DMS53 (cell line): Measurements from ENCODE around the gene BBLN.

ENCODE experiments used
- DNase-seq: peaks from one replicate; lab custom pipeline; 2025; lab: John Stamatoyannopoulos, UW

The BBLN gene

DNA sequence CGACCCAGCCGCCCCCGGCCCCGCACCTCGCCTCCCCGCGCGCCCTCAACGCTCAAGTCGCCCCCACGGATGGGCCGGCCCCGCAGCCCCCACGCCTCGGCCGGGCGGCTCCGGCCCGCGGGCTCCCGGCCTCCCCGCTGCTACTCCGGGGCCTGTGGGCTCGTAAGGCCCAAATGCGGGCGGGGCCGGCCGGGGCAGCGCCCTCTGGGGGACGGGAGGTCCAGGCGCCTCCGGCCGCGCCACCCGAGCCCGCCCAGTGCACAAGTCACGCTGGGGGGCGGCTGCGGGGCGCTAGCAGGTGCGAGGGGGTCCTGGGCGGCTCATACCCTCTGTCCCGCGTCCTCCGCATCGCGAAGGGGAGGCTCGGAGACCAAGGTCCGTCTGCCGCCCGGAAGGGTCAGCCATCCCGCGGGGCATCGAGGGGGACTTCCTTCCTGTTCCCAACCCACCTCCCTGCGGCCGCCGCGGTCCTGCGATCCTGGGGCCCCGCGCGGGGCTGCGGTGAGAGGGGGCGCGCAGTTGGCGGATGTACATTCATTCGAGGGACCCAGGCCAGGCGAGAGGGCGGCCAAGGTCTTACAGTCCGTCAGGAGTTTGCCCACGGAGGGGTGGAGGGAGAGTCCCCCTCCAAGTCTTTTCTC is 31.5 kb downstream of the BBLN start, which contains the start of gene CIZ1:
TSS of gene CIZ1 (minus strand) at position 167 of the 641 bp plus-strand sequence. CDS start 715 bp downstream, outside the sequence.
- DNase-seq: peak; percentile 88

DNA sequence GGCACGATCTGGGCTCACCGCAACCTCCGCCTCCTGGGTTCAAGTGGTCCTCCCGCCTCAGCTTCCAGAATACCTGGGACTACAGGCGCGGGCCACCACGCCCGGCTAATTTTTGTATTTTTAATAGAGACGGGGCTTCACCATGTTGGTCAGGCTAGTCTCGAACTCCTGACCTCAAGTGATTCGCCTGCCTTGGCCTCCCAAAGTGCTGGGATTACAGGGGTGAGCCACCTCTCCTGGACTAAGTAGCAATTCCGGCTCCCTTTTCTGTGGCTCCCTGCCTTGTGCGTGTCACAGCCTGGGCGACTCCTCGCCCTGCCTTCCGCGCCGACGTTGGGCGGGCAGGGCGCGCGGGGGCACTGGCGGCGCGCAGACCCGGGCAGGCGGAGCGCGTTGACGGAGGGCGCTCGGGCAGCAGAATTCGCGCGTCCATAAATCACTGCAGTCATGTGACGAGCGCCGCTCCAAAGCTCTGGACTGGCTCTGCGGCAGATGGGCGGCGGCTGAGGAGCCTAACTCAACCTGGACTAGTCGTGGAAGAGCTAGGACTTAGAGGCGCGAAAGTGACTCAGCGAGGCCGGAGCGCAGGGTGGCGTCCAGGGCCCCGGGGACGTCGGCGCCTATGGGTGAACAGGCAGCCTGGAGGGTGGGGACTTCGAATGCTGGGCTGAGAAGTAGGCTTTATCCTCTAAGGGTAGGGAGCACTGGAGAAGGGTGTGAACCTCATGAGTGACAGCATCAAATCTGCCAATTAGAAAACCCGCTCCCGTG is 32.7 kb downstream of the BBLN start:
- no peak for DNase-seq

DNA sequence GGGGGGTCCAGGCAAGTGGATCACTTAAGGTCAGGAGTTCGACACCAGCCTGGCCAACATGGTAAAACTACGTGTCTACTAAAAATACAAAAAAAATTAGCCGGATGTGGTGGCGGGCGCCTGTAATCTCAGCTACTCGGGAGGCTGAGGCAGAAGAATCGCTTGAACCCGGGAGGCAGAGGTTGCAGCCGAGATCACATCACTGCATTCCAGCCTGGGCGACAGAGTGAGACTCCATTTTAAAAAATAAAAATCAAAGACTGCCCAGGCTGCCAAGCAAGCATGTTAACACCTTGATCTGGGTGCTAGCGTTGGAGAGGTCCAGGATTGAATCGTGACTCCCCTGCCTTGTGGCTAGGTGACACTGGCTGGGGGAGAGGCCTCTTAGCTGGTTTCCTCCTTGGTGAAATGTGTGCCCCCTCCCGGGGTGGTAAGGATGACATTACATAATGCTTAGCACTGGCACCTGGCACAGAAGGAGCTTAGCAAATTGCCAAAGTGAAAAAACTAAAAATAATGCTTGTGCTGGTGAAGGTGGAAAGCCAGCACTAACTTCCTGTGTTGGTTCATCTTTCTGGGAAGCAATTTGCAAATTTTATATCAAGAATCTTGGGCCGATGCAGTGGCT is 33.5 kb downstream of the BBLN start:
- no peak for DNase-seq

DNA sequence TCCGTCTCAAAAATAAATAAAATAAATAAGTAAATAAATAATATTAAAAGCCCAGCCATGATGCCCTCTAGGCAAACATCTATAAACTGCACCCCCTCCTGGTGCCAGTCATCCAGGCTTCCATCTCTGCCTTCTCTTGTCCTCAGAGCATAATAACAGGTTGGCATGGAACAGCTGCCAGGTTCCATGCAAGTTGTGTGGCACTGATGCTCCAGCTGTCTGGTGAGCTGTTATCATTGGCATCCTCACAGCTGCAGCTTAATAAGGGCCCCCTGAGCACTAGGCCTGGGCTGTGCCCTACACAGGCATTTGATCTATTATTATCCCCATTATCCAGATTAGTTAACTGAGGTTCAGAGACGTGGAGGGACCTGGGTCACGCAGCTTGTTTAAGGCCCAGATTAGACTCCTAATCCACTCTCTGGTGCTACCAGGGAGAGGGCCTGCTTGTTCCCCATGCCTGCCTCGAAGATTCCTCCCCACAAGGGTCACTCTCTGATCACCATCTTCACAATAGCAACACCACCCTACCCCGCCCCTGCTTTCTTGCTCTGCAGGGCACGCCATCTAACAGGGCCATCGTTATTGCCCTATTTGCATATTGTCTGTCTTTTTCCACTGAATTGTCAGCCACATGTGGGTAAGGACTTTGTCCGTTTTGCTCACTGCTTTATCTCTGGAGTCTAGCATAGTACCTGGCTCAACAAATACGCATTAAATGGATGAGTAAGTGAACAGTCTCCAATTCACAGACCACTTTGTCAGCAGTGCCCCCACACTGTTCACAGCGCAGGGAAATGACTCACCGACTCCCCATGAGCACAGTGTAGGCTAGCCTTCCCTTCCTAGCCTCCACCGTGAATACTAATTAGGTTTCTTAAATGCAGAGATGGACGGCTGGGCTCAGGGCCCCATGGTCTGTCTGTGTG is 41.6 kb downstream of the BBLN start:
- no peak for DNase-seq

DNA sequence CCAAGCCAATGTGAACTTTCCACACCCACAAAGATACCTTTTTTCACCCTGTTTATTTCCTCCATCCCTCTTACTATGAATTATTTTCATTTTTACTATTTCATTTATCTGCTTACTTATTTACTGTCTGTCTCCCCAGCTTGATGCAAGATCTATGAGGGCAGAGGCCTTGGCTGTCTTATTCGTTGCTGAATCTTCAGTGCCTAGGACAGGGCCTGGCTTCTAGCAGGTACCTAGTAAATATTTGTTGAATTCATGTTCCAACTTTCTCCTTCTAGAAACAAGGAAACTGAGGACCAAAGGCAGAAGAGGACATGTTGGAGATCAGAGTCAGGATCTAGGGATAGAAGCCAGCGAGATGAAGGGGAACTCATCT is 42.6 kb downstream of the BBLN start:
- DNase-seq: no peak

DNA sequence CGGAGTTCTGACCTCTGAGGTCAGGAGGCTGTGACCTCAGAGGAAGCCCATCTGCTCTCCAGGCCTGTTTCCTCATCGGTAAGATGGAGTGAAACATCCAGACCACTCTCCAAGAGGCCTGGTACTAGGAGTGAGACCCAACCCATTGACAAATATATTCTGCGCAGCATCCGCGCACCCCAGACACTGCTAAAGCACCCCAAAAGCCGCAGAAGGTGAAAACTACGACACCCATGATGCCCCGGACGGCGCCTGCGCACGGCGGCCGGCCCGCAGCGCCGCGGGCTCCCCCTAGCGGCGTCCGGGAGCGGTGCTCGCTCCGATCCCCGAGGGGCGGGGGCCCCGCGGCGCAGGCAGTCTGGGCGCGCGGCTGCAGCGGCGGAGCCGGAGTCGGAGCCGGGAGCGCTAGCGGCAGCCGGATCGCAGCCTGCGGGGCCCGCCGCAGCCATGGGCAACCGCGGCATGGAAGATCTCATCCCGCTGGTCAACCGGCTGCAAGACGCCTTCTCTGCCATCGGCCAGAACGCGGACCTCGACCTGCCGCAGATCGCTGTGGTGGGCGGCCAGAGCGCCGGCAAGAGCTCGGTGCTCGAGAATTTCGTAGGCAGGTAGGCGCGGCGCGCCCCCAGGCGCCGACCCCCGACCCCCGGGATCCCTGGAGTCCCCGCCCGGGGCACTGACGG is 43.1 kb downstream of the BBLN start, which contains the start of gene DNM1:
TSS of gene DNM1 (plus strand) at position 356 of the 683 bp plus-strand sequence. CDS start at position 448, 92 bp downstream.
- peak; percentile 87 for DNase-seq

DNA sequence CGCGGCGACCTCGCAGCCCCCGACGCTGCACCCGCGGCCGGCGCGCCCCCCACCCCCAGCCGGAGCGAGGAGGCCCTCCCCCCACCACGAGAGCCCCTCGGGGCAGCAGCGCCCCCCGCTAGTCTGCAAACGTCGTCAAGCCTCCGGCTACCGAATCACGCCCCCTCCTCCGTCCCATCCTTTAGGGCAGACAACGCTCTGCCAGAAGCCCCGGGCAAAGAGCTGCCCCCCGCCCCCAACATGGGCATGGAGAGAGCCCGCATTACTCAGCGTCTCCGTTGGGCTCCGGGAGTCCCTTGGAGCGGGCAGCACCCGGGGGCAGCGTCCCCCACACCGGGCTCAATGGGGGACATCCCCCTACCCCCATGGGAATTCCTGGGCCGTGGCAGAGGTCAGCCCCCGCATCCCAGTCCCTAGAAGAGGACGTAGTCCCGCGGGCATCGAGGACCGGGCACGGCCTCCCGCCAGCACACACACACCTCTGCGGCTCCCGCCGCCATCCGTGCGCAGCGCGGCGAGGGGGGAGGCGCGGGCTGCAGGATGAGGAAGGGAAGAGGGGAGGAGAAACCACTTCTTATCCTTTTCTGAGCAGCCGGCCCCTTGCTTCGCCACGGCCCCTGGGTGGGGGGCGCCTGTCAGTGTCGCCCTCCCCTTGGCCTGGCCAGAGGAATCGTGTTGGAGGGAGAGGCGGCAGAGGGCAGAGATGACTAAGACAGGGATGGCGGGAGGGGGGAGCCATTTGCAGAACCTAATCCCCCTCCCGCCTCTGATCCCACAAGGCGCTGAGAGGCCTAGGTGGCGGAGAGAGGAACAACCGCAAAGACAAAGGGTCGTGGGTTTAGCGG is 43.9 kb downstream of the BBLN start:
- DNase-seq: peak; percentile 78

DNA sequence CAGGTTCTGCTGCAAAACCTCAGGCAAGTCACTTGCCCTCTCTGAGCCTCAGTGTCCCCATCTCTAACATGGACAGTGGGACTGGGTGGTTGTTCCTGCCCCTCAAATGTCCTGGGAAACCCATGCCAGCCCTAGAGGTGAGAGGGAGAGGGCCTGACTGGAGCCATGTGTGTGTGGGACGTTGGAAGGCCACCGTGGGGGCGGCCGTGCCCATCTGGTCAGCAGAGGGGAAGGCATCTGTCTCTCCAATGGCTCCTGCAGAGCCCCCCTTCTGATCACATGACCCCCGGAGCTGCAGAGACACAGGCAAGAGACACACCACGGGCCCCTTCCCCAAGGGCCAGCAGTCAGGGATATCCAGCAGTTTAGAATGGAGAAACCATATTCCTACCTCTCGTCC is 44.8 kb downstream of the BBLN start:
- no peak for DNase-seq

DNA sequence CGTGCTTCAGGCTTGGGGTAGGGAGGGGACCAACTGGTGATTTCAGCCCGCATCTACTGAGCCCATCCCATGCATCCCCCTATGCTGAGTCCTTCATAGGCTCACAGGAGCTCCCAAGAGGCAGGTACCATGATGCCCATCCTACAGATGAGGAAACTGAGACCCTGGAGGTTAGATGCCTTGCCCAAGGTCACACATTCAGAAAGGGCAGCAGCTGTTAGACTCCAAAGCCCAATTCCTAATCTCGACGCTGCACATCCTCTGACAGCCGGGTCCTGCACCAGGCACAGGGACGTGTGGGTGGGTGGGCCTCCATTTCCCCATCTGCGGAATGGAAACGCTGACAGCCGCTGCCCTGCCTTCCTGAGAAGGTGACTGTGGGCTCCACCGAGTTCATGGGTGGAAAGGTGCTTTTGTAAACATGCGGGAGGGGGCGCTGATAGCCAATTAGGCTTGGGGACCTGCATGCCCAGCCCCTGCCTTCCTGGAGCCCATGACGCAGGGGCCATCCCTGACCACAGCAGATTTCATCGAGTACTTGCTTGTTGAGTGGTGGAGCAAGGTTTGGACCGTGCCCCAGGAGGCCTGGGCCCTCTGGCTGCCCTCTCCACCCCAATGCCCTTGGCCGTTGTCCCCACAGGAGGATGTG is 45.4 kb downstream of the BBLN start:
- no peak for DNase-seq

DNA sequence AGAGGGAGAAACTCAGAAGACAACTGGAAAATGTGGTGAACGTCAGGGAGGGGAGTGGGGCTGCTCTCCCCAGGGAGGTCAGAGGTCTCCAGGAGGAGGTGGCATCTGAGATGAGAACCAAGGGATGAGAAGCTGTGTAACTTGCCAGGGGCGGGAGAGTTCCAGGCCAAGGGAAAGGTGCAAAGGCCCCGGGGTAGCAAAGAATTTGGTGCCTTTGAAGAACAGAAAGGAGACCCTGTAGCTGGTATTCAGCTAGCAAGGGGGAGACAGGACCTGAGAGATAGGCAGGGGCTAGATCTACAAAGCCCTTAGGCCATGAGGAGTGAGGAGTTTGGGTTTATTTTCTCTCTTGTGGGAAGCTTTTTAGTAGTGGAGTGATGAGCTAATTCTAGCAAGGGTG is 46.4 kb downstream of the BBLN start:
- DNase-seq: no peak

DNA sequence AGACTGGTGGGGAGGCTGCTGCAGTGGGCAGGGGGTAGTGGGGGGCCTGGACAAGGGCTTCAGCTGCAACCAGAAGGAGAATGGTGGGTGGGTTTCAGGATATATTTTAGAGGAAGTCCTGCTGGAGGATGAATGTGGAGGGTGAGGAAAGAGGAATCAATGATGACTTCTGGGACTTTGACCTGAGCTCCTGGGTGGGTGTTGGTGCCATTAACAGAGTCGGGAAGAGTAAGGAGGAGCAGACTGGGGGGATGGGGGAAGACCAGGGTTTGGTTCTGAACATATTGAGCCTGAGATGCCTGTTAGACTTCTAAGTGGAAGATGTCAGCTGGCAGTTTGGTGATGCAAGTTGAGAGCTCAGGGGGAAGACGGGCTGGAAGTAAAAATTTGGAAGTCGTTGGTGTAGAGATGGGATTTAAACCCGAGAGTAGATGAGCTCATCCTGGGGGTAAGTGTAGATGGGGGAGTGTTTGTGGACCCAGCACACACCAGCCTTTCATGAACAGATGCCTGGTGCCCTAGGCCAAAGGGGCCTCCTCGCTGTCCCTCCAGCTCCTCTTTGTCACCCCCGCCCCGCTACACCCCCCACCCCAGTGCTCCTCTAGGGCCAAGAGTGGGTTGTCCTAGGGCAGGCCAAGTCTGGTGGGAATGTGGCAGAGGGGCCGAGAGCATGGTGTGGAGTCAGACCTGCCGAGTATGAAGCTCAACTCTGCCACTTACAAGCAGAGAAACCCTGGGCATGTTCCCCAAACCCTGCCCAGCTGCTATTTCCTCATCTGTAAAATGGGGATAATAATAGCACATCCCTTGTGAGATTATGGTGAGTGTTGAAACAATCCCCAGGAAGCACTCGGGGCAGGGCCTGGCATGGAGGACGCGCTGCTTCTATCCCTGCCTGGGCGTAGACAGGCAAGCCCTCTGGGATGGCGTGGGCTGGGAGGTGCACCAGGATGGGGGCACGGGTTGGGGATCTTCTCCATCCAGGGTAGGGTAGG is 47.1 kb downstream of the BBLN start:
- DNase-seq: no peak

DNA sequence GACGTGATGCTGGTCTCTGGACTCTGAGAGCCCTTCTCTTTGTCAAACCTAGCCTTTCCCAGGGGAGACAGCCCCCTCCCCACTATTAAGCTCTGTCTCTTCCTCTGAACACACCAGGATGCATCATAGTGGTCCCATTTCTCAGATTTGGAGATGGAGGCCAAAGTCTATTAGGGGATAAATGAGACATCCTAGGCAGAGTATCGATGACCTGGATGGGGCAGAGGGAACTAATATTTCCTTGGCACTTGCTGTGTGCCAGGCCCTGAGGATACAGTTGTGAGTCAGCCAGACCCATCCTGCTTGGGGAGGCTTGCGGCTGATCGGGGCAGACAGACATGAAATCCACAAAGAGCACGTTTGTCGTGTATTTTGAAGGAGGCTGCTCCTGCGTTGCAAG is 48.3 kb downstream of the BBLN start:
- DNase-seq: no peak

DNA sequence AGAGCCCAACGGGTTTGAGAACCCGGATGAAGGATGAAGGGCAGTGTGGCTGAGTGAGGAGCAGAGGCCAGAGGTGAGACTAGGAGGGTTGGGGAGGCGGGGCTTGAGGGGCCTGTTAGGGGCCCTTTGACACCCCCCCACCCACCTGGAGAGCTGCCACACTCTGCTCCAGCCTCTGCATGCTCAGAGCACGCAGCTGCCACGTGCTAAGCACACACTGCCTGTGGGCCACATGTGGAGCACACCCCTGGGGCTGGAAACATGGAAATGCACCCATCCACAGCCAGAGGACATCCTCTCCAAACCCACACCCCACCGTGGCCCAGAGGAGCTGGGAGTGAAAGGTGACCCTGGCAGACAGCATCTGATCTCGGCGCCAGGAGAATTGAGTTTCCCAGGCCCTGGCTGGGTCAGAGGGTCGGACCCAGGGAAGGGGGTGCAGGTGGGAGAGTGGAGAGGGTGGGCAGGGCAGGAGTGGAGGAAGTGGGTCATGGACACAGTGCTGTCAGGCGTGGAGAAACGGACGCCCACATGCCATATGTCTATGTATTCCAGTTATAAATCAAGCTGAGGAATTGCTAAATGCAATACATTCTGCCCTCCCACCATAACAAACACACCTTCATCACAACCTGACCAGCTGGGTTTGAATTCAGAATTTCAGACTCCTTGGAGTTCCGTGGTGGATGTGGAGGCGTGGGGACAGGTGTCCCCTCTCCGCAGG is 49.0 kb downstream of the BBLN start:
- no peak for DNase-seq

DNA sequence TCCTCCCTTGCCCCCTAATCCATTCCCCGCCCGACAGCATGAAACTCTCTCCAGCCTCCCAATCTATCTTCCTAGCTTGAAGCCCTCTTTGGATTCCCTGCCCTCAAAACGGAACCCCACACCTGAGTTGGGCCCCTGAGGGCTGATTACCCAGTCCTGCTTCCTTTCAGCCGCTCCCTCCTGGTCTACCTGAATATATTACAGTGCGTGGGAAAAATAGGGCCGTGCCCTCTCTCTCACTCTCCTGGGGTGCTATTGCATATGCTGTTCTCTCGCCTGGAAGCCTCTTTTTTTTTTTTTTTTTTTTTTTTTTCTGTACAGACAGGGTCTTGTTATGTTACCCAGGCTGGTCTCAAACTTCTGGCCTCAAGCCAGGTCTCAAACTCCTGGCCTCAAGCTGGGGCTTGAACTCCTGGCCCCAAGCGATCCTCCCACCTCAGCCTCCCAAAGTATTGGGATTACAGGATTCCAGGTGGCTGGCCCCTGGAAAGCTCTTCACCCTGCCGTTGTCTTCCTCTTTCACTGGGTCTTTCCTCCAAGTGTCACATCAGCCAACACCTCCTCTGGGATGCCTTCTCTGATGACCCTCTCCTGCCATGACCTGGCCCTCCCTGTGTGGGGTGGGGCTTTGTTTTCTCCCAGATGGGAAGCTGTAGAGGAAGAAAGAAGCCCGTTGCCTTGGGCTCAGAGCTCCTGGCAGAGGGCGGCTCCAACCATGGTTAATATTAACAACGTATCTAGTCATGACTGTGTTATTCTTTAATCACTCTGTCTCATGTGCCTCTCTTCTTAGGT is 51.3 kb downstream of the BBLN start:
- DNase-seq: no peak

DNA sequence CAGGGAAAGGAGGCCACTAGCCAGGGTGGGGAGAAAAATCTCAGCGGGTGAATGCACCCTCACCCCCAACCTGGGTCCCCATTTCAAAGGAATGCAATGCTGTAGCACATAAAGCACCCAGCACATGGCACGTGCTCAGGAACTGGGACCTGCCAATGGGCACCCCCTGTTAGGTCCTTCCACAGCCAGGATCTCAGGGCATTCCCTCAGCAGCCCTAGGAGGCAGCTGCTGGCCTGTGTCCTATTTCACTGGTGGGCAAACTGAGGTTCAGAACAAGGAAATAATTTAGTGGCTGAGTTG is 51.9 kb downstream of the BBLN start:
- DNase-seq: no peak
